ENCODE data around the gene STAC3. TPM values are rescaled to one million over a fixed set of nuclear protein-coding genes. Genes with fewer than 3 reads are reported as not detected.
A peak's percentile ranks its signal among the peaks of the same experiment; 100 is the strongest.

STAC3 gene
- total RNA-seq, 4 donors from 2014 or later: 1.9 to 6.6 (median 2.4) TPM

- peaks cover 0 to 4% (median 0%) of the 10 kb centered on the region in 3 donors for H3K36me3 ChIP-seq
- no peak for DNase-seq
- peaks cover 0 to 32% (median 23%) of the 10 kb centered on the region in 4 donors for H3K4me1 ChIP-seq
- TF ChIP-seq POLR2A (IDR thresholded peaks at IDR 0.05): no peak
- H3K4me3 ChIP-seq: no peak overlapping the region
- no peak overlapping the region for H3K27ac ChIP-seq
- H3K27me3 ChIP-seq: peaks cover 0 to 42% of the 10 kb centered on the region in 2 donors
- peaks cover 0 to 7% (median 0%) of the 10 kb centered on the region in 4 donors for H3K9me3 ChIP-seq
Observed at GRCh38 chr12:57226588-57227314, 24.2 kb downstream of the STAC3 start.

- Histone ChIP-seq H3K4me1 (peaks cover 0 to 27% (median 21%) of the 10 kb centered on the region in 4 donors), H3K4me3 (no peak overlapping the region), H3K27me3 (peaks cover 0 to 52% of the 10 kb centered on the region in 2 donors), H3K27ac (no peak overlapping the region), H3K36me3 (no peaks in the 10 kb centered on the region), H3K9me3 (peaks cover 0 to 7% (median 0%) of the 10 kb centered on the region in 4 donors)
- TF ChIP-seq POLR2A (IDR thresholded peaks at IDR 0.05): no peak
- TF ChIP-seq, protein P1, sequence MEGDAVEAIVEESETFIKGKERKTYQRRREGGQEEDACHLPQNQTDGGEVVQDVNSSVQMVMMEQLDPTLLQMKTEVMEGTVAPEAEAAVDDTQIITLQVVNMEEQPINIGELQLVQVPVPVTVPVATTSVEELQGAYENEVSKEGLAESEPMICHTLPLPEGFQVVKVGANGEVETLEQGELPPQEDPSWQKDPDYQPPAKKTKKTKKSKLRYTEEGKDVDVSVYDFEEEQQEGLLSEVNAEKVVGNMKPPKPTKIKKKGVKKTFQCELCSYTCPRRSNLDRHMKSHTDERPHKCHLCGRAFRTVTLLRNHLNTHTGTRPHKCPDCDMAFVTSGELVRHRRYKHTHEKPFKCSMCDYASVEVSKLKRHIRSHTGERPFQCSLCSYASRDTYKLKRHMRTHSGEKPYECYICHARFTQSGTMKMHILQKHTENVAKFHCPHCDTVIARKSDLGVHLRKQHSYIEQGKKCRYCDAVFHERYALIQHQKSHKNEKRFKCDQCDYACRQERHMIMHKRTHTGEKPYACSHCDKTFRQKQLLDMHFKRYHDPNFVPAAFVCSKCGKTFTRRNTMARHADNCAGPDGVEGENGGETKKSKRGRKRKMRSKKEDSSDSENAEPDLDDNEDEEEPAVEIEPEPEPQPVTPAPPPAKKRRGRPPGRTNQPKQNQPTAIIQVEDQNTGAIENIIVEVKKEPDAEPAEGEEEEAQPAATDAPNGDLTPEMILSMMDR (IDR thresholded peaks at IDR 0.05): no peak
- no peak for DNase-seq
Observed at GRCh38 chr12:57225680-57226210, 25.2 kb downstream of the STAC3 start.

DNA sequence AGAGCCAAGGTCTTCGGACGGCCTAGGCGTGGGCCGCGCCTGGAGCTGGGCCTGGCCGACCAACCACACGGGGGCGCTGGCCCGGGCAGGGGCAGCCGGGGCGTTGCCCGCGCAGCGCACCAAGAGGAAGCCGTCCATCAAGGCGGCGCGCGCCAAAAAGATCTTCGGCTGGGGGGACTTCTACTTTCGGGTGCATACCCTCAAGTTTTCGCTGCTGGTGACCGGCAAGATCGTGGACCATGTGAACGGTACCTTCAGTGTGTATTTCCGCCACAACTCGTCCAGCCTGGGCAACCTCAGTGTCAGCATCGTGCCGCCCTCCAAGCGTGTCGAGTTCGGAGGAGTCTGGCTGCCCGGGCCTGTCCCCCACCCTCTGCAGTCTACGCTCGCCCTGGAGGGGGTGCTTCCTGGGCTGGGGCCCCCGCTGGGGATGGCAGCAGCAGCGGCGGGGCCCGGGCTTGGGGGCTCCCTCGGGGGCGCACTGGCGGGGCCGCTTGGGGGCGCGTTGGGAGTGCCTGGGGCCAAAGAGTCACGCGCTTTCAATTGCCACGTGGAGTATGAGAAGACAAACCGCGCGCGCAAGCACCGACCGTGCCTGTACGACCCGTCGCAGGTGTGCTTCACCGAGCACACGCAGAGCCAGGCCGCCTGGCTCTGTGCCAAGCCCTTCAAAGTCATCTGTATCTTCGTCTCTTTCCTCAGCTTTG lies 25.9 kb downstream of the STAC3 start:
- H3K9me3 ChIP-seq: peaks cover 0 to 7% (median 0%) of the 10 kb centered on the region in 4 donors
- peak; percentile 58 to 79 (median 74) for DNase-seq
- TF ChIP-seq, protein P1 (IDR thresholded peaks at IDR 0.05): peak; percentile 13 to 74 (median 62)
- TF ChIP-seq POLR2A (IDR thresholded peaks at IDR 0.05): no peak
- H3K4me1 ChIP-seq: peaks cover 0 to 21% (median 16%) of the 10 kb centered on the region in 4 donors
- peaks cover 0 to 59% of the 10 kb centered on the region in 2 donors for H3K27me3 ChIP-seq
- H3K36me3 ChIP-seq: no peaks in the 10 kb centered on the region
- H3K27ac ChIP-seq: no peak overlapping the region
- H3K4me3 ChIP-seq: peak overlapping the region in 1 of 4 donors; percentile 17

DNA sequence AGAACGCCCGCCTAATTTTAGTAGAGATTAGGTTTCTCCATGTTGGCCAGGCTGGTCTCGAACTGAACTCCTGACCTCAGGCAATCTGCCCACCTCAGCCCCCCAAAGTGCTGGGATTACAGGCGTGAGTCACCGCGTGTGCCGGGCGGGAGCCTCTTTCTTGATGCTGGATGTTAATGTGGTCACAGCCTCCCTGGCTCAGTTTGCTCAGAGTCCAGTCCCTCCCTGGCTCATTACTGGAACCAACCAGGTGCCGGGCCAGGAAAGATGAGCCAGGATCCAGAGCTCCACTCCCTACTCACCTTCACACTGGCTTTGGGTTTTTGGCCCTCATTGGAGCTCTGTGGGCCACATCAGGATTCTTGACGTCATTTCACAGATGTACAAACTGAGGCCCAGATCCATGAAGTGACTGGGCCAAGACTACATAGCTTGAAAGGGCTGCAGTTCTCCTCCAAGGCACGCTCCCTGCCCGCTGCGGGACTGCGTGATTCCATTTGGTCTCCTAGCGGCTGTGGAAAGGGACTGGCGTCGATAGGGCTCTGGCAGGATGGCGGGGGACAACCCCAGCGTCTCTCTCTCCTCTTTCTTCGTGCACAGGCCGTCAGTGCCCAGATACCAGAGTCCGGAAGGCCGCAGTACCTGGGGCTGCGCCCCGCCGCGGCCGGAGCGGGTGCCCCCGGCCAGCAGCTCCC lies 26.6 kb downstream of the STAC3 start:
- no peak for DNase-seq
- H3K36me3 ChIP-seq: no peaks in the 10 kb centered on the region
- peaks cover 0 to 66% of the 10 kb centered on the region in 2 donors for H3K27me3 ChIP-seq
- H3K4me1 ChIP-seq: peaks cover 0 to 19% (median 15%) of the 10 kb centered on the region in 4 donors
- H3K9me3 ChIP-seq: peaks cover 0 to 7% (median 0%) of the 10 kb centered on the region in 4 donors
- no peak overlapping the region for H3K27ac ChIP-seq
- TF ChIP-seq, protein P1 (IDR thresholded peaks at IDR 0.05): no peak
- TF ChIP-seq POLR2A (IDR thresholded peaks at IDR 0.05): no peak
- H3K4me3 ChIP-seq: no peak overlapping the region

- peaks cover 0 to 7% (median 0%) of the 10 kb centered on the region in 4 donors for H3K9me3 ChIP-seq
- H3K27me3 ChIP-seq: peaks cover 0 to 72% of the 10 kb centered on the region in 2 donors
- no peak for TF ChIP-seq POLR2A (IDR thresholded peaks at IDR 0.05)
- TF ChIP-seq, protein P1 (IDR thresholded peaks at IDR 0.05): no peak
- H3K36me3 ChIP-seq: no peaks in the 10 kb centered on the region
- no peak overlapping the region for H3K27ac ChIP-seq
- peaks cover 0 to 19% (median 15%) of the 10 kb centered on the region in 4 donors for H3K4me1 ChIP-seq
- H3K4me3 ChIP-seq: no peak overlapping the region
- no peak for DNase-seq
Observed at GRCh38 chr12:57223191-57224165, 27.5 kb downstream of the STAC3 start.
